HEK293 (cell line): ENCODE data around the gene CAV2.
A peak's percentile ranks its signal among the peaks of the same experiment; 100 is the strongest.

Experiments
- GFI1B ChIP-seq: fragments of 450-650 bp; formaldehyde crosslinking; IDR thresholded peaks from 2 replicates; pipeline ENCODE4 v1.5.1; 2016; ENCODE audit warnings: missing biosample characterization, missing genetic modification characterization
- INSM2 ChIP-seq: fragments of 450-650 bp; formaldehyde crosslinking; IDR thresholded peaks from 2 replicates; pipeline ENCODE4 v1.5.1; 2016; ENCODE audit warnings: missing biosample characterization, missing genetic modification characterization
- KLF1 ChIP-seq: fragments of 450-650 bp; formaldehyde crosslinking; IDR thresholded peaks from 2 replicates; pipeline ENCODE4 v1.5.1; 2016; ENCODE audit warnings: missing biosample characterization, missing genetic modification characterization
- TSHZ1 ChIP-seq: fragments of 450-650 bp; formaldehyde crosslinking; IDR thresholded peaks from 2 replicates; pipeline ENCODE4 v1.5.1; 2016; ENCODE audit warnings: missing biosample characterization, missing genetic modification characterization, borderline replicate concordance
- ZBTB6 ChIP-seq: fragments of 450-650 bp; formaldehyde crosslinking; IDR thresholded peaks from 2 replicates; pipeline ENCODE4 v1.5.1; 2017; ENCODE audit warnings: missing biosample characterization, missing genetic modification characterization
- ZFP37 ChIP-seq: fragments of 450-650 bp; formaldehyde crosslinking; IDR thresholded peaks from 2 replicates; pipeline ENCODE4 v1.5.1; 2016; ENCODE audit warnings: missing biosample characterization, missing genetic modification characterization
- ZFP69B ChIP-seq: fragments of 450-650 bp; formaldehyde crosslinking; IDR thresholded peaks from 2 replicates; pipeline ENCODE4 v1.5.1; 2016; ENCODE audit warnings: missing biosample characterization, missing genetic modification characterization
- ZNF214 ChIP-seq: fragments of 450-650 bp; formaldehyde crosslinking; IDR thresholded peaks from 2 replicates; pipeline ENCODE4 v1.5.1; 2017; ENCODE audit warnings: missing biosample characterization, mild to moderate bottlenecking, missing genetic modification characterization, borderline replicate concordance
- ZNF24 ChIP-seq: fragments of 450-650 bp; formaldehyde crosslinking; IDR thresholded peaks from 2 replicates; pipeline ENCODE4 v1.5.1; 2016; ENCODE audit warnings: missing biosample characterization, missing genetic modification characterization
- ZNF354C ChIP-seq: fragments of 450-650 bp; formaldehyde crosslinking; IDR thresholded peaks from 2 replicates; pipeline ENCODE4 v1.5.1; 2016; ENCODE audit warnings: missing biosample characterization, missing genetic modification characterization, low read depth, borderline replicate concordance
- ZNF391 ChIP-seq: fragments of 450-650 bp; formaldehyde crosslinking; IDR thresholded peaks from 2 replicates; pipeline ENCODE4 v1.5.1; 2016; ENCODE audit warnings: low read depth, missing biosample characterization, missing genetic modification characterization, borderline replicate concordance
- ZNF596 ChIP-seq: fragments of 450-650 bp; IDR thresholded peaks from 2 replicates; pipeline ENCODE4 v1.5.0; 2018; ENCODE audit warnings: missing biosample characterization, mild to moderate bottlenecking, missing genetic modification characterization, moderate library complexity
- ZNF658 ChIP-seq: fragments of 450-650 bp; formaldehyde crosslinking; IDR thresholded peaks from 2 replicates; pipeline ENCODE4; 2016; ENCODE audit warnings: missing biosample characterization, missing genetic modification characterization
- ZNF701 ChIP-seq: fragments of 450-650 bp; formaldehyde crosslinking; IDR thresholded peaks from 2 replicates; pipeline ENCODE4 v1.5.1; 2016; ENCODE audit warnings: missing biosample characterization, missing genetic modification characterization
- ZNF792 ChIP-seq: fragments of 450-650 bp; formaldehyde crosslinking; IDR thresholded peaks from 2 replicates; pipeline ENCODE4 v1.5.1; 2016; ENCODE audit warnings: missing biosample characterization, missing genetic modification characterization
- ZNF843 ChIP-seq: fragments of 450-650 bp; formaldehyde crosslinking; IDR thresholded peaks from 2 replicates; pipeline ENCODE4 v1.5.1; 2016; ENCODE audit warnings: missing biosample characterization, missing genetic modification characterization
- ZXDB ChIP-seq: fragments of 450-650 bp; formaldehyde crosslinking; IDR thresholded peaks from 2 replicates; pipeline ENCODE4 v1.5.1; 2016; ENCODE audit warnings: missing biosample characterization, missing genetic modification characterization
- TF ChIP-seq, protein P1 (sequence below): fragments of 450-650 bp; formaldehyde crosslinking; IDR thresholded peaks from 2 replicates; pipeline ENCODE4 v1.5.1; 2017; ENCODE audit warnings: missing biosample characterization, missing genetic modification characterization
- TF ChIP-seq, protein P2 (sequence below): fragments of 450-650 bp; formaldehyde crosslinking; IDR thresholded peaks from 2 replicates; pipeline ENCODE4 v1.5.1; 2016; ENCODE audit warnings: missing biosample characterization, missing genetic modification characterization
- TF ChIP-seq, protein P3 (sequence below): fragments of 450-650 bp; formaldehyde crosslinking; IDR thresholded peaks from 2 replicates; pipeline ENCODE4 v1.5.1; 2016; ENCODE audit warnings: missing biosample characterization, missing genetic modification characterization, borderline replicate concordance
- TF ChIP-seq, protein P4 (sequence below): fragments of 450-650 bp; formaldehyde crosslinking; IDR thresholded peaks from 2 replicates; pipeline ENCODE4 v1.5.1; 2016; ENCODE audit warnings: missing biosample characterization, missing genetic modification characterization

The CAV2 gene

GRCh38 chr7:116511552-116512519 is 12.3 kb downstream of the CAV2 start (continued):
- TF ChIP-seq, protein P1, sequence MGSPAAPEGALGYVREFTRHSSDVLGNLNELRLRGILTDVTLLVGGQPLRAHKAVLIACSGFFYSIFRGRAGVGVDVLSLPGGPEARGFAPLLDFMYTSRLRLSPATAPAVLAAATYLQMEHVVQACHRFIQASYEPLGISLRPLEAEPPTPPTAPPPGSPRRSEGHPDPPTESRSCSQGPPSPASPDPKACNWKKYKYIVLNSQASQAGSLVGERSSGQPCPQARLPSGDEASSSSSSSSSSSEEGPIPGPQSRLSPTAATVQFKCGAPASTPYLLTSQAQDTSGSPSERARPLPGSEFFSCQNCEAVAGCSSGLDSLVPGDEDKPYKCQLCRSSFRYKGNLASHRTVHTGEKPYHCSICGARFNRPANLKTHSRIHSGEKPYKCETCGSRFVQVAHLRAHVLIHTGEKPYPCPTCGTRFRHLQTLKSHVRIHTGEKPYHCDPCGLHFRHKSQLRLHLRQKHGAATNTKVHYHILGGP (tag by site-specific recombination): no peak
- TF ChIP-seq, protein P2, sequence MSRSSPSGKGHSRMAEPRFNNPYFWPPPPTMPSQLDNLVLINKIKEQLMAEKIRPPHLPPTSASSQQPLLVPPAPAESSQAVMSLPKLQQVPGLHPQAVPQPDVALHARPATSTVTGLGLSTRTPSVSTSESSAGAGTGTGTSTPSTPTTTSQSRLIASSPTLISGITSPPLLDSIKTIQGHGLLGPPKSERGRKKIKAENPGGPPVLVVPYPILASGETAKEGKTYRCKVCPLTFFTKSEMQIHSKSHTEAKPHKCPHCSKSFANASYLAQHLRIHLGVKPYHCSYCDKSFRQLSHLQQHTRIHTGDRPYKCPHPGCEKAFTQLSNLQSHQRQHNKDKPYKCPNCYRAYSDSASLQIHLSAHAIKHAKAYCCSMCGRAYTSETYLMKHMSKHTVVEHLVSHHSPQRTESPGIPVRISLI (tag by site-specific recombination): no peak
- TF ChIP-seq ZNF24 (tag by site-specific recombination) (no peak), TSHZ1 (no peak), INSM2 (tag by site-specific recombination) (0 out of 2 replicates have a peak, but pooled peaks have one; percentile 35), ZFP37 (tag by site-specific recombination) (no peak; the same call in 1 of the 2 replicates), KLF1 (no peak), ZNF843 (tag by site-specific recombination) (no peak), GFI1B (tag by site-specific recombination) (no peak), ZNF354C (tag by site-specific recombination) (no peak), ZNF391 (tag by site-specific recombination) (0 out of 2 replicates have a peak, but pooled peaks have one; percentile 19), ZFP69B (tag by site-specific recombination) (no peak), ZNF658 (tag by site-specific recombination) (no peak), ZNF701 (tag by site-specific recombination) (no peak), ZBTB6 (no peak), ZXDB (tag by site-specific recombination) (peak; percentile 30; the same call in 1 of the 2 replicates), ZNF596 (tag by site-specific recombination) (no peak), ZNF214 (tag by site-specific recombination) (no peak), ZNF792 (tag by site-specific recombination) (no peak)
- TF ChIP-seq, protein P3, sequence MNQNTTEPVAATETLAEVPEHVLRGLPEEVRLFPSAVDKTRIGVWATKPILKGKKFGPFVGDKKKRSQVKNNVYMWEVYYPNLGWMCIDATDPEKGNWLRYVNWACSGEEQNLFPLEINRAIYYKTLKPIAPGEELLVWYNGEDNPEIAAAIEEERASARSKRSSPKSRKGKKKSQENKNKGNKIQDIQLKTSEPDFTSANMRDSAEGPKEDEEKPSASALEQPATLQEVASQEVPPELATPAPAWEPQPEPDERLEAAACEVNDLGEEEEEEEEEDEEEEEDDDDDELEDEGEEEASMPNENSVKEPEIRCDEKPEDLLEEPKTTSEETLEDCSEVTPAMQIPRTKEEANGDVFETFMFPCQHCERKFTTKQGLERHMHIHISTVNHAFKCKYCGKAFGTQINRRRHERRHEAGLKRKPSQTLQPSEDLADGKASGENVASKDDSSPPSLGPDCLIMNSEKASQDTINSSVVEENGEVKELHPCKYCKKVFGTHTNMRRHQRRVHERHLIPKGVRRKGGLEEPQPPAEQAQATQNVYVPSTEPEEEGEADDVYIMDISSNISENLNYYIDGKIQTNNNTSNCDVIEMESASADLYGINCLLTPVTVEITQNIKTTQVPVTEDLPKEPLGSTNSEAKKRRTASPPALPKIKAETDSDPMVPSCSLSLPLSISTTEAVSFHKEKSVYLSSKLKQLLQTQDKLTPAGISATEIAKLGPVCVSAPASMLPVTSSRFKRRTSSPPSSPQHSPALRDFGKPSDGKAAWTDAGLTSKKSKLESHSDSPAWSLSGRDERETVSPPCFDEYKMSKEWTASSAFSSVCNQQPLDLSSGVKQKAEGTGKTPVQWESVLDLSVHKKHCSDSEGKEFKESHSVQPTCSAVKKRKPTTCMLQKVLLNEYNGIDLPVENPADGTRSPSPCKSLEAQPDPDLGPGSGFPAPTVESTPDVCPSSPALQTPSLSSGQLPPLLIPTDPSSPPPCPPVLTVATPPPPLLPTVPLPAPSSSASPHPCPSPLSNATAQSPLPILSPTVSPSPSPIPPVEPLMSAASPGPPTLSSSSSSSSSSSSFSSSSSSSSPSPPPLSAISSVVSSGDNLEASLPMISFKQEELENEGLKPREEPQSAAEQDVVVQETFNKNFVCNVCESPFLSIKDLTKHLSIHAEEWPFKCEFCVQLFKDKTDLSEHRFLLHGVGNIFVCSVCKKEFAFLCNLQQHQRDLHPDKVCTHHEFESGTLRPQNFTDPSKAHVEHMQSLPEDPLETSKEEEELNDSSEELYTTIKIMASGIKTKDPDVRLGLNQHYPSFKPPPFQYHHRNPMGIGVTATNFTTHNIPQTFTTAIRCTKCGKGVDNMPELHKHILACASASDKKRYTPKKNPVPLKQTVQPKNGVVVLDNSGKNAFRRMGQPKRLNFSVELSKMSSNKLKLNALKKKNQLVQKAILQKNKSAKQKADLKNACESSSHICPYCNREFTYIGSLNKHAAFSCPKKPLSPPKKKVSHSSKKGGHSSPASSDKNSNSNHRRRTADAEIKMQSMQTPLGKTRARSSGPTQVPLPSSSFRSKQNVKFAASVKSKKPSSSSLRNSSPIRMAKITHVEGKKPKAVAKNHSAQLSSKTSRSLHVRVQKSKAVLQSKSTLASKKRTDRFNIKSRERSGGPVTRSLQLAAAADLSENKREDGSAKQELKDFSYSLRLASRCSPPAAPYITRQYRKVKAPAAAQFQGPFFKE (tag by site-specific recombination): no peak
- TF ChIP-seq, protein P4, sequence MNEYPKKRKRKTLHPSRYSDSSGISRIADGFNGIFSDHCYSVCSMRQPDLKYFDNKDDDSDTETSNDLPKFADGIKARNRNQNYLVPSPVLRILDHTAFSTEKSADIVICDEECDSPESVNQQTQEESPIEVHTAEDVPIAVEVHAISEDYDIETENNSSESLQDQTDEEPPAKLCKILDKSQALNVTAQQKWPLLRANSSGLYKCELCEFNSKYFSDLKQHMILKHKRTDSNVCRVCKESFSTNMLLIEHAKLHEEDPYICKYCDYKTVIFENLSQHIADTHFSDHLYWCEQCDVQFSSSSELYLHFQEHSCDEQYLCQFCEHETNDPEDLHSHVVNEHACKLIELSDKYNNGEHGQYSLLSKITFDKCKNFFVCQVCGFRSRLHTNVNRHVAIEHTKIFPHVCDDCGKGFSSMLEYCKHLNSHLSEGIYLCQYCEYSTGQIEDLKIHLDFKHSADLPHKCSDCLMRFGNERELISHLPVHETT (tag by site-specific recombination): 0 out of 2 replicates have a peak, but pooled peaks have one; percentile 41
